ENCODE results near the gene EDRF1.
"Not testable (repeated sequence)": the region's sequence is repeated elsewhere in the genome, so short reads cannot be mapped to it uniquely, and the experiment has no call there.

The EDRF1 gene

GRCh38 chr10:125691160-125691981 is 28.1 kb upstream of the EDRF1 start:
- no peaks in the 10 kb centered on the region for H3K36me3 ChIP-seq (ENCODE audit: control insufficient read depth in 5 of 5, insufficient read depth in 5 of 5, low read length in 5 of 5)
- H3K27ac ChIP-seq (ENCODE audit: low read depth, low read length): no peak overlapping the region
- no peaks in the 10 kb centered on the region for H3K4me1 ChIP-seq (ENCODE audit: control insufficient read depth in 5 of 5, insufficient read depth in 5 of 5, low read length in 5 of 5)
- no peak overlapping the region for H3K4me3 ChIP-seq (ENCODE audit: low read depth in 1 of 5, low read length in 5 of 5)
- H3K9ac ChIP-seq (ENCODE audit: low read length in 5 of 5): no peak overlapping the region
- H3K27me3 ChIP-seq (ENCODE audit: control insufficient read depth in 5 of 5, insufficient read depth in 4 of 5, low read length in 5 of 5): peaks cover 0 to 6% (median 0%) of the 10 kb centered on the region in 5 donors
- H3K9me3 ChIP-seq (ENCODE audit: control insufficient read depth in 5 of 5, low read length in 5 of 5): no peaks in the 10 kb centered on the region

- Histone ChIP-seq H3K9me3 (ENCODE audit: control insufficient read depth in 5 of 5, low read length in 5 of 5) (no peaks in the 10 kb centered on the region), H3K27me3 (ENCODE audit: control insufficient read depth in 5 of 5, insufficient read depth in 4 of 5, low read length in 5 of 5) (peaks cover 0 to 6% (median 0%) of the 10 kb centered on the region in 5 donors), H3K4me1 (ENCODE audit: control insufficient read depth in 5 of 5, insufficient read depth in 5 of 5, low read length in 5 of 5) (no peaks in the 10 kb centered on the region), H3K27ac (ENCODE audit: low read depth, low read length) (no peak overlapping the region), H3K36me3 (ENCODE audit: control insufficient read depth in 5 of 5, insufficient read depth in 5 of 5, low read length in 5 of 5) (no peaks in the 10 kb centered on the region), H3K9ac (ENCODE audit: low read length in 5 of 5) (no peak overlapping the region), H3K4me3 (ENCODE audit: low read depth in 1 of 5, low read length in 5 of 5) (no peak overlapping the region)
Measured at GRCh38 chr10:125692196-125692595, 27.3 kb upstream of the EDRF1 start.

GRCh38 chr10:125692601-125693523 is 26.6 kb upstream of the EDRF1 start:
- H3K27me3 ChIP-seq (ENCODE audit: control insufficient read depth in 5 of 5, insufficient read depth in 4 of 5, low read length in 5 of 5): peaks cover 0 to 6% (median 0%) of the 10 kb centered on the region in 5 donors
- H3K27ac ChIP-seq (ENCODE audit: low read depth, low read length): no peak overlapping the region

GRCh38 chr10:125693524-125693847 is 26.0 kb upstream of the EDRF1 start:
- Histone ChIP-seq H3K9ac (ENCODE audit: low read length in 5 of 5) (no peak overlapping the region), H3K27me3 (ENCODE audit: control insufficient read depth in 5 of 5, insufficient read depth in 4 of 5, low read length in 5 of 5) (peaks cover 0 to 6% (median 0%) of the 10 kb centered on the region in 5 donors), H3K27ac (ENCODE audit: low read depth, low read length) (no peak overlapping the region)

More at GRCh38 chr10:125692601-125693523, 26.6 kb upstream of the EDRF1 start:
- Histone ChIP-seq H3K4me1 (ENCODE audit: control insufficient read depth in 5 of 5, insufficient read depth in 5 of 5, low read length in 5 of 5) (no peaks in the 10 kb centered on the region), H3K9ac (ENCODE audit: low read length in 5 of 5) (no peak overlapping the region), H3K4me3 (ENCODE audit: low read depth in 1 of 5, low read length in 5 of 5) (no peak overlapping the region), H3K36me3 (ENCODE audit: control insufficient read depth in 5 of 5, insufficient read depth in 5 of 5, low read length in 5 of 5) (no peaks in the 10 kb centered on the region), H3K9me3 (ENCODE audit: control insufficient read depth in 5 of 5, low read length in 5 of 5) (no peaks in the 10 kb centered on the region)

GRCh38 chr10:125694883-125695282 is 24.6 kb upstream of the EDRF1 start:
- Histone ChIP-seq H3K9me3 (ENCODE audit: control insufficient read depth in 5 of 5, low read length in 5 of 5) (no peaks in the 10 kb centered on the region), H3K4me1 (ENCODE audit: control insufficient read depth in 5 of 5, insufficient read depth in 5 of 5, low read length in 5 of 5) (no peaks in the 10 kb centered on the region), H3K27ac (ENCODE audit: low read depth, low read length) (no peak overlapping the region), H3K36me3 (ENCODE audit: control insufficient read depth in 5 of 5, insufficient read depth in 5 of 5, low read length in 5 of 5) (no peaks in the 10 kb centered on the region), H3K9ac (ENCODE audit: low read length in 5 of 5) (no peak overlapping the region), H3K27me3 (ENCODE audit: control insufficient read depth in 5 of 5, insufficient read depth in 4 of 5, low read length in 5 of 5) (peaks cover 0 to 6% (median 0%) of the 10 kb centered on the region in 5 donors), H3K4me3 (ENCODE audit: low read depth in 1 of 5, low read length in 5 of 5) (no peak overlapping the region)

More at GRCh38 chr10:125693524-125693847, 26.0 kb upstream of the EDRF1 start:
- no peaks in the 10 kb centered on the region for H3K36me3 ChIP-seq (ENCODE audit: control insufficient read depth in 5 of 5, insufficient read depth in 5 of 5, low read length in 5 of 5)
- H3K4me1 ChIP-seq (ENCODE audit: control insufficient read depth in 5 of 5, insufficient read depth in 5 of 5, low read length in 5 of 5): no peaks in the 10 kb centered on the region
- H3K9me3 ChIP-seq (ENCODE audit: control insufficient read depth in 5 of 5, low read length in 5 of 5): no peaks in the 10 kb centered on the region
- H3K4me3 ChIP-seq (ENCODE audit: low read depth in 1 of 5, low read length in 5 of 5): no peak overlapping the region

DNA sequence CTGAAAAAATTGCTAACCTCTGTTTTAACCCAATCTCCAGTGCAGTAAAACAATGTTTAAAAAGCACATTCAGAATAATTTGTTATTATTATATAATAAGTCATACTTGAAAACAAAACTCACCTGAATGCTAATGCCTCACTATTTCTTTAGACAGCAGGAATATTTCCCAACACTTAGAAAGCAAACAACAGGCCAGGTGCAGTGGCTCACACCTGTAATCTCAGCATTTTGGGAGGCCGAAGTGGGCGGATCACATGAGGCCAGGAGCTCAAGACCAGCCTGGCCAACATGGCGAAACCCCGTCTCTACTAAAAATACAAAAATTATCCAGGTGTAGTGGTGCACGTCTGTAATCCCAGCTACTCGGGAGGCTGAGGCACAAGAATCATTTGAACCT is 22.6 kb upstream of the EDRF1 start:
- not testable (repeated sequence) for H3K4me3 ChIP-seq (ENCODE audit: low read depth in 1 of 5, low read length in 5 of 5); H3K4me1 ChIP-seq (ENCODE audit: control insufficient read depth in 5 of 5, insufficient read depth in 5 of 5, low read length in 5 of 5); H3K27ac ChIP-seq (ENCODE audit: low read depth, low read length); H3K36me3 ChIP-seq (ENCODE audit: control insufficient read depth in 5 of 5, insufficient read depth in 5 of 5, low read length in 5 of 5); H3K27me3 ChIP-seq (ENCODE audit: control insufficient read depth in 5 of 5, insufficient read depth in 4 of 5, low read length in 5 of 5); H3K9ac ChIP-seq (ENCODE audit: low read length in 5 of 5); H3K9me3 ChIP-seq (ENCODE audit: control insufficient read depth in 5 of 5, low read length in 5 of 5)

- H3K27ac ChIP-seq (ENCODE audit: low read depth, low read length): no peak overlapping the region
- H3K9me3 ChIP-seq (ENCODE audit: control insufficient read depth in 5 of 5, low read length in 5 of 5): no peaks in the 10 kb centered on the region
- no peak overlapping the region for H3K9ac ChIP-seq (ENCODE audit: low read length in 5 of 5)
Measured at GRCh38 chr10:125698481-125698998, 21.0 kb upstream of the EDRF1 start.

GRCh38 chr10:125699562-125700143 is 19.9 kb upstream of the EDRF1 start:
- peak overlapping the region in 2 of 5 donors; percentile 24 to 35 for H3K9ac ChIP-seq (ENCODE audit: low read length in 5 of 5)

More at GRCh38 chr10:125698481-125698998, 21.0 kb upstream of the EDRF1 start:
- Histone ChIP-seq H3K27me3 (ENCODE audit: control insufficient read depth in 5 of 5, insufficient read depth in 4 of 5, low read length in 5 of 5) (no peaks in the 10 kb centered on the region), H3K4me3 (ENCODE audit: low read depth in 1 of 5, low read length in 5 of 5) (no peak overlapping the region), H3K4me1 (ENCODE audit: control insufficient read depth in 5 of 5, insufficient read depth in 5 of 5, low read length in 5 of 5) (no peaks in the 10 kb centered on the region), H3K36me3 (ENCODE audit: control insufficient read depth in 5 of 5, insufficient read depth in 5 of 5, low read length in 5 of 5) (no peaks in the 10 kb centered on the region)

DNA sequence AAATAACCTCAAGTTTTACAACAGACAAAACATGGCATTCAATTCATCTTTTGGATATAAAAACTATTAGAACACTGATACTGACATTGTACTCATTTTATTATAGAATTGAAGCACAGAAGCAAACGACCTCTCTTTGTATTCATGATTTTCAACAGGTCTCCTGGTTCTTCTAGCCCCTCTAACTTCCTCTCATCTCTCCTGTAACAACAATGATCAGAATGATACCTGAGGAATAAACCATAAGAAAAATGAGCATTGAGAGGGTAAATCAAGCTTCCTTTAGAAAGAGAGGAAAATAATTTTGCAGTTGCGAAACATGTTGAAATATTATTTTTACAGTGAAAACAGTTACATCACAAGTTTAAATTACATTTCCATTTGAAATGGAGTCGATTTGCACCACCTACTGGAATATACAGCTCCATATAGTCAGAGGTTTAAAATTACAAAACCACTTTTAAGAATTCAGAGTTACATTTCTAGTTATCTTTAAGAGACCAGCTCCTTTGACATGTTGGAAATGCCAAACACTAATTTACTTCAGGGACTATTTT is 19.1 kb upstream of the EDRF1 start:
- Histone ChIP-seq H3K9ac (ENCODE audit: low read length in 5 of 5) (peak overlapping the region in 2 of 5 donors; percentile 35 to 36), H3K36me3 (ENCODE audit: control insufficient read depth in 5 of 5, insufficient read depth in 5 of 5, low read length in 5 of 5) (no peaks in the 10 kb centered on the region), H3K4me1 (ENCODE audit: control insufficient read depth in 5 of 5, insufficient read depth in 5 of 5, low read length in 5 of 5) (no peaks in the 10 kb centered on the region), H3K9me3 (ENCODE audit: control insufficient read depth in 5 of 5, low read length in 5 of 5) (no peaks in the 10 kb centered on the region), H3K4me3 (ENCODE audit: low read depth in 1 of 5, low read length in 5 of 5) (no peak overlapping the region), H3K27me3 (ENCODE audit: control insufficient read depth in 5 of 5, insufficient read depth in 4 of 5, low read length in 5 of 5) (no peaks in the 10 kb centered on the region), H3K27ac (ENCODE audit: low read depth, low read length) (no peak overlapping the region)

More at GRCh38 chr10:125699562-125700143, 19.9 kb upstream of the EDRF1 start:
- Histone ChIP-seq H3K9me3 (ENCODE audit: control insufficient read depth in 5 of 5, low read length in 5 of 5) (no peaks in the 10 kb centered on the region), H3K36me3 (ENCODE audit: control insufficient read depth in 5 of 5, insufficient read depth in 5 of 5, low read length in 5 of 5) (no peaks in the 10 kb centered on the region), H3K4me3 (ENCODE audit: low read depth in 1 of 5, low read length in 5 of 5) (no peak overlapping the region), H3K4me1 (ENCODE audit: control insufficient read depth in 5 of 5, insufficient read depth in 5 of 5, low read length in 5 of 5) (no peaks in the 10 kb centered on the region), H3K27me3 (ENCODE audit: control insufficient read depth in 5 of 5, insufficient read depth in 4 of 5, low read length in 5 of 5) (no peaks in the 10 kb centered on the region), H3K27ac (ENCODE audit: low read depth, low read length) (no peak overlapping the region)
